Liver (tissue), 9 donors: Measurements from ENCODE around the gene PCDHGA12. TPM values are rescaled to one million over a fixed set of nuclear protein-coding genes. Genes with fewer than 3 reads are reported as not detected.

Experiments used
- DNase-seq: peaks from one replicate; pipeline ENCODE4 v3.0.0-alpha.2; 2017; ENCODE audit warnings: low spot score
- H3K27ac ChIP-seq, 2 donors: one replicate each; pipeline ENCODE4 v1.7.0; 2013; ENCODE audit warnings: inconsistent platforms in 2 of 2, low read length in 2 of 2, control low read depth in 1 of 2, low read depth in 1 of 2, mild to moderate bottlenecking in 1 of 2
- H3K27me3 ChIP-seq, 4 donors: one replicate each; pipeline versions ENCODE4 v1.6.1 to v1.7.0; 2013; ENCODE audit warnings: low read length in 3 of 4, inconsistent platforms in 1 of 4, mild to moderate bottlenecking in 1 of 4, moderate library complexity in 1 of 4; ENCODE audit not compliant: control insufficient read depth in 4 of 4, insufficient read depth in 4 of 4
- H3K36me3 ChIP-seq, 4 donors: one replicate each; pipeline versions ENCODE4 v1.6.1 to v1.7.0; 2013; ENCODE audit warnings: low read length in 3 of 4, mild to moderate bottlenecking in 3 of 4, low read depth in 1 of 4, moderate library complexity in 1 of 4; ENCODE audit not compliant: control insufficient read depth in 4 of 4, insufficient read depth in 3 of 4
- H3K4me1 ChIP-seq, 4 donors: one replicate each; pipeline versions ENCODE4 v1.6.1 to v1.7.0; 2013; ENCODE audit warnings: low read length in 3 of 4, mild to moderate bottlenecking in 3 of 4, moderate library complexity in 1 of 4; ENCODE audit not compliant: control insufficient read depth in 4 of 4, insufficient read depth in 4 of 4
- H3K4me3 ChIP-seq, 3 donors: one replicate each; pipeline versions ENCODE4 v1.6.1 to v1.7.0; 2013; ENCODE audit warnings: low read length in 3 of 3, control low read depth in 1 of 3, low read depth in 1 of 3, mild to moderate bottlenecking in 1 of 3
- H3K9ac ChIP-seq, 2 donors: one replicate each; pipeline ENCODE4 v1.7.0; 2013; ENCODE audit warnings: low read length in 2 of 2, mild to moderate bottlenecking in 2 of 2, moderate library complexity in 2 of 2, control low read depth in 1 of 2, low read depth in 1 of 2
- H3K9me3 ChIP-seq, 4 donors: one replicate each; pipeline versions ENCODE4 v1.6.1 to v1.7.0; 2013; ENCODE audit warnings: low read length in 3 of 4; ENCODE audit not compliant: control insufficient read depth in 4 of 4
- CTCF ChIP-seq: fragments of 150-350 bp; IDR thresholded peaks from 2 replicates; pipeline ENCODE4 v1.5.1; 2017; ENCODE audit warnings: improper control_type of control experiment, low read depth, low read length; ENCODE audit not compliant: missing input control
- EGR1 ChIP-seq, 2 donors: IDR thresholded peaks; 2 replicates each; pipeline ENCODE4 v1.6.1; 2016 to 2018; ENCODE audit warnings: antibody characterized with exemption in 2 of 2, low read depth in 2 of 2
- FOXA1 ChIP-seq: IDR thresholded peaks from 2 replicates; pipeline ENCODE4 v1.6.1; 2016; ENCODE audit warnings: antibody characterized with exemption
- GABPA ChIP-seq, 2 donors: IDR thresholded peaks in 1 of 2; conservative IDR thresholded peaks in 1 of 2; 2 replicates each; pipeline ENCODE4 v1.6.1; 2016; ENCODE audit warnings: antibody characterized with exemption in 2 of 2, mild to moderate bottlenecking in 1 of 2, moderate library complexity in 1 of 2
- HNF4A ChIP-seq, 2 donors: conservative IDR thresholded peaks; 2 replicates each; pipeline ENCODE4 v1.6.1; 2016; ENCODE audit warnings: antibody characterized with exemption in 2 of 2, mild to moderate bottlenecking in 2 of 2
- JUND ChIP-seq, 2 donors: IDR thresholded peaks; 2 replicates each; pipeline ENCODE4 v1.6.1; 2016; ENCODE audit warnings: antibody characterized with exemption in 2 of 2
- NR2F2 ChIP-seq: IDR thresholded peaks from 2 replicates; pipeline ENCODE4 v1.6.1; 2016; ENCODE audit warnings: antibody characterized with exemption
- RAD21 ChIP-seq, 2 donors: IDR thresholded peaks; 2 replicates each; pipeline ENCODE4 v1.6.1; 2016; ENCODE audit warnings: antibody characterized with exemption in 2 of 2, mild to moderate bottlenecking in 2 of 2
- RXRA ChIP-seq, 2 donors: IDR thresholded peaks; 2 replicates each; pipeline ENCODE4 v1.6.1; 2017 to 2018; ENCODE audit warnings: antibody characterized with exemption in 2 of 2, mild to moderate bottlenecking in 1 of 2
- SP1 ChIP-seq: IDR thresholded peaks from 2 replicates; pipeline ENCODE4 v1.6.1; 2018; ENCODE audit warnings: antibody characterized with exemption, mild to moderate bottlenecking
- TAF1 ChIP-seq: conservative IDR thresholded peaks from 2 replicates; pipeline ENCODE4 v1.6.1; 2016; ENCODE audit warnings: antibody characterized with exemption, mild to moderate bottlenecking
- YY1 ChIP-seq: IDR thresholded peaks from 2 replicates; pipeline ENCODE4 v1.6.1; 2016; ENCODE audit warnings: antibody characterized with exemption, mild to moderate bottlenecking
- WGBS: extraction: QIAGEN DNeasy Blood & Tissue Kit; methylation state at CpG from one replicate; pipeline ENCODE4 v1.1.7; 2013; 5-methylcytosine and 5-hydroxymethylcytosine counted together
- polyA plus RNA-seq, 2 donors: library from polyadenylated mRNA; stranded (reverse) in 1 of 2; unstranded in 1 of 2; fragments of 200-250 nt in 1 of 2; fragments of >200 nt in 1 of 2; fragmentation: Nextera tagmentation in 1 of 2; extraction: Ambion mirVana in 1 of 2; gene quantifications; one replicate each; pipeline versions ENCODE4 v1.2.1 to v1.2.3, GENCODE V29; 2013 to 2015
- total RNA-seq, 2 donors: library from RNA; depleted of rRNA; stranded (reverse); fragments of >200 nt; gene quantifications; one replicate each; pipeline ENCODE4 v1.2.3, GENCODE V29; 2014
- TF ChIP-seq, protein P1 (sequence below): IDR thresholded peaks from 2 replicates; pipeline ENCODE4 v1.6.1; 2016; ENCODE audit warnings: antibody characterized with exemption
- TF ChIP-seq, protein P2 (sequence below): IDR thresholded peaks from 2 replicates; pipeline ENCODE4 v1.6.1; 2016; ENCODE audit warnings: antibody characterized with exemption
- donor health status: healthy.
- donor health status: healthy.
- donor health status: healthy.
- donor health status: healthy.
- donor health status: healthy.

The PCDHGA12 gene
- total and polyA plus RNA-seq, 4 donors, result 0.37 to 1.9 (median 0.56) TPM

DNA sequence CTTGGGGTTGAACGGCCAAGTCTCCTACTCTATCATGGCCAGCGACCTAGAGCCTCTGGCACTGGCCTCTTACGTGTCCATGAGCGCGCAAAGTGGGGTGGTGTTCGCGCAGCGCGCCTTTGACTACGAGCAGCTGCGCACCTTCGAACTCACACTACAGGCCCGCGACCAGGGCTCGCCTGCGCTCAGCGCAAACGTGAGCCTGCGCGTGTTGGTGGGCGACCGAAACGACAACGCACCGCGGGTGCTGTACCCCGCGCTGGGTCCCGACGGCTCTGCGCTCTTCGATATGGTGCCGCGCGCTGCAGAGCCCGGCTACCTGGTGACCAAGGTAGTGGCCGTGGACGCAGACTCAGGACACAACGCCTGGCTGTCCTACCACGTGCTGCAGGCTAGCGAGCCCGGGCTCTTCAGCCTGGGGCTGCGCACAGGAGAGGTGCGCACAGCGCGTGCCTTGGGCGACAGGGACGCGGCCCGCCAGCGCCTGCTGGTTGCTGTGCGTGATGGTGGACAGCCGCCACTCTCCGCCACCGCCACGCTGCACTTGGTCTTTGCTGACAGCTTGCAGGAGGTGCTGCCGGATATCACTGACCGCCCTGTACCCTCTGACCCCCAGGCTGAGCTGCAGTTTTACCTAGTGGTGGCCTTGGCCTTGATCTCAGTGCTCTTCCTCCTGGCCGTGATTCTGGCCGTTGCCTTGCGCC is 30.6 kb upstream of the PCDHGA12 start:
- peak overlapping the region in 2 of 3 donors; percentile 6 to 54 for H3K4me3 ChIP-seq
- H3K36me3 ChIP-seq, result no peaks in the 10 kb centered on the region
- H3K27ac ChIP-seq, result no peak overlapping the region
- peaks cover 0 to 3% (median 0%) of the 10 kb centered on the region in 4 donors for H3K27me3 ChIP-seq
- TF ChIP-seq, protein P1, sequence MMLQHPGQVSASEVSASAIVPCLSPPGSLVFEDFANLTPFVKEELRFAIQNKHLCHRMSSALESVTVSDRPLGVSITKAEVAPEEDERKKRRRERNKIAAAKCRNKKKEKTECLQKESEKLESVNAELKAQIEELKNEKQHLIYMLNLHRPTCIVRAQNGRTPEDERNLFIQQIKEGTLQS, result no peak
- no peak for TF ChIP-seq JUND (IDR thresholded peaks at IDR 0.05)
- TF ChIP-seq SP1, result no peak
- no peak for TF ChIP-seq CTCF
- no peak for TF ChIP-seq NR2F2
- no peak for TF ChIP-seq GABPA (IDR thresholded peaks at IDR 0.05 in 1 of 2, conservative IDR thresholded peaks at IDR 0.05 in 1 of 2)
- no peak for TF ChIP-seq HNF4A (conservative IDR thresholded peaks at IDR 0.05)
- TF ChIP-seq TAF1, result no peak
- no peak for TF ChIP-seq EGR1 (IDR thresholded peaks at IDR 0.05; ENCODE audit: low read depth in 2 of 2)
- TF ChIP-seq, protein P2, sequence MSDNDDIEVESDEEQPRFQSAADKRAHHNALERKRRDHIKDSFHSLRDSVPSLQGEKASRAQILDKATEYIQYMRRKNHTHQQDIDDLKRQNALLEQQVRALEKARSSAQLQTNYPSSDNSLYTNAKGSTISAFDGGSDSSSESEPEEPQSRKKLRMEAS, result no peak
- no peak for TF ChIP-seq RXRA (IDR thresholded peaks at IDR 0.05)
- DNase-seq, result no peak
- H3K4me1 ChIP-seq, result peaks cover 0 to 4% (median 0%) of the 10 kb centered on the region in 4 donors
- H3K9ac ChIP-seq, result no peak overlapping the region
- WGBS, result 29% methylated on average over 61 of the region's 61 CpGs
- peaks cover 16 to 67% (median 33%) of the 10 kb centered on the region in 4 donors for H3K9me3 ChIP-seq

GRCh38 chr5:141402553-141403243 is 27.6 kb upstream of the PCDHGA12 start, which contains the start of gene PCDHGA9:
Gene PCDHGA9 (plus strand): TSS chr5:141402778. CDS start chr5:141402953, 175 bp downstream.
- H3K27me3 ChIP-seq, result peaks cover 0 to 3% (median 0%) of the 10 kb centered on the region in 4 donors
- peaks cover 0 to 4% (median 0%) of the 10 kb centered on the region in 4 donors for H3K4me1 ChIP-seq
- H3K27ac ChIP-seq, result no peak within 1 kb of the TSS
- no peak within 1 kb of the TSS for H3K9ac ChIP-seq
- 19% methylated on average over 27 of the region's 27 CpGs for WGBS
- no peak for DNase-seq
- peak; percentile 26 for TF ChIP-seq YY1
- TF ChIP-seq FOXA1, result no peak
- TF ChIP-seq CTCF, result peak; percentile 50
- TF ChIP-seq RAD21 (IDR thresholded peaks at IDR 0.05), result peak; percentile 62 to 65
- H3K4me3 ChIP-seq, result peak within 1 kb of the TSS; percentile 27 to 69 (median 63)
- H3K36me3 ChIP-seq, result no peaks in the 10 kb centered on the region
- H3K9me3 ChIP-seq, result peaks cover 16 to 63% (median 36%) of the 10 kb centered on the region in 4 donors
